Measurements from ENCODE around the gene MX1.

The MX1 gene

GRCh38 chr21:41475714-41476420, 49.8 kb downstream of the MX1 start:
- no peaks in the 10 kb centered on the region for H3K27me3 ChIP-seq (ENCODE audit: control insufficient read depth, insufficient read depth, low read length)
- H3K4me1 ChIP-seq (ENCODE audit: control insufficient read depth, insufficient read depth, low read length): peaks cover 17% of the 10 kb centered on the region

GRCh38 chr21:41477641-41478318, 51.7 kb downstream of the MX1 start:
- H3K9me3 ChIP-seq (ENCODE audit: control insufficient read depth, insufficient read depth, low read length): no peaks in the 10 kb centered on the region
- no peak overlapping the region for H3K9ac ChIP-seq (ENCODE audit: low read depth, low read length)
- H3K4me1 ChIP-seq (ENCODE audit: control insufficient read depth, insufficient read depth, low read length): peaks cover 17% of the 10 kb centered on the region
- no peak overlapping the region for H3K4me3 ChIP-seq (ENCODE audit: low read depth, low read length)
- H3K27me3 ChIP-seq (ENCODE audit: control insufficient read depth, insufficient read depth, low read length): no peaks in the 10 kb centered on the region
- H3K36me3 ChIP-seq (ENCODE audit: control insufficient read depth, insufficient read depth, low read length): peaks cover 8% of the 10 kb centered on the region

More at GRCh38 chr21:41475714-41476420, 49.8 kb downstream of the MX1 start:
- Histone ChIP-seq H3K36me3 (ENCODE audit: control insufficient read depth, insufficient read depth, low read length) (peaks cover 18% of the 10 kb centered on the region), H3K9me3 (ENCODE audit: control insufficient read depth, insufficient read depth, low read length) (no peaks in the 10 kb centered on the region), H3K4me3 (ENCODE audit: low read depth, low read length) (no peak overlapping the region), H3K9ac (ENCODE audit: low read depth, low read length) (no peak overlapping the region)

- peaks cover 17% of the 10 kb centered on the region for H3K4me1 ChIP-seq (ENCODE audit: control insufficient read depth, insufficient read depth, low read length)
- no peaks in the 10 kb centered on the region for H3K27me3 ChIP-seq (ENCODE audit: control insufficient read depth, insufficient read depth, low read length)
- H3K36me3 ChIP-seq (ENCODE audit: control insufficient read depth, insufficient read depth, low read length): peaks cover 2% of the 10 kb centered on the region
- no peak overlapping the region for H3K4me3 ChIP-seq (ENCODE audit: low read depth, low read length)
- H3K9ac ChIP-seq (ENCODE audit: low read depth, low read length): no peak overlapping the region
- H3K9me3 ChIP-seq (ENCODE audit: control insufficient read depth, insufficient read depth, low read length): no peaks in the 10 kb centered on the region
Observed at GRCh38 chr21:41478319-41479177, 52.5 kb downstream of the MX1 start.

DNA sequence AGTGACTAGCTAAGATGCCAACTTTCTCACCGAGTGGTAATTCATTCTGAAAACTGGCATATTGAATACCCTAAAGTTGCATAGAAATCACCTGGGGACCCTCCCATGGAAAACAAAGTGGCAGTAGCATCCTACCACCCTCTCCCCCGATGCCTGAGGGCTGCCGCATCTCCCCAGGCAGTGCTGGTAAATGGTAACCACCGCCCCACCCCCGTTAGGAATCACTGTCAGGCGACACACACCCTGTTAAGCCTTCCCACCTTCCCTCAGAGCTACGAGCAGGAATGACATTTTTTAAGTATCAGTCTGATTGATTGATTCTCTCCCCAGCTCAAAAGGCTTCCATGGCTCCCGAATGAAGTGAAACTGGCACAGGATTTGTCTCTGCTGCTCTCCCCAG, 53.6 kb downstream of the MX1 start:
- H3K9me3 ChIP-seq (ENCODE audit: control insufficient read depth, insufficient read depth, low read length): no peaks in the 10 kb centered on the region
- H3K4me1 ChIP-seq (ENCODE audit: control insufficient read depth, insufficient read depth, low read length): peaks cover 17% of the 10 kb centered on the region
- H3K4me3 ChIP-seq (ENCODE audit: low read depth, low read length): no peak overlapping the region
- H3K9ac ChIP-seq (ENCODE audit: low read depth, low read length): no peak overlapping the region
- no peaks in the 10 kb centered on the region for H3K27me3 ChIP-seq (ENCODE audit: control insufficient read depth, insufficient read depth, low read length)
- peaks cover 2% of the 10 kb centered on the region for H3K36me3 ChIP-seq (ENCODE audit: control insufficient read depth, insufficient read depth, low read length)

DNA sequence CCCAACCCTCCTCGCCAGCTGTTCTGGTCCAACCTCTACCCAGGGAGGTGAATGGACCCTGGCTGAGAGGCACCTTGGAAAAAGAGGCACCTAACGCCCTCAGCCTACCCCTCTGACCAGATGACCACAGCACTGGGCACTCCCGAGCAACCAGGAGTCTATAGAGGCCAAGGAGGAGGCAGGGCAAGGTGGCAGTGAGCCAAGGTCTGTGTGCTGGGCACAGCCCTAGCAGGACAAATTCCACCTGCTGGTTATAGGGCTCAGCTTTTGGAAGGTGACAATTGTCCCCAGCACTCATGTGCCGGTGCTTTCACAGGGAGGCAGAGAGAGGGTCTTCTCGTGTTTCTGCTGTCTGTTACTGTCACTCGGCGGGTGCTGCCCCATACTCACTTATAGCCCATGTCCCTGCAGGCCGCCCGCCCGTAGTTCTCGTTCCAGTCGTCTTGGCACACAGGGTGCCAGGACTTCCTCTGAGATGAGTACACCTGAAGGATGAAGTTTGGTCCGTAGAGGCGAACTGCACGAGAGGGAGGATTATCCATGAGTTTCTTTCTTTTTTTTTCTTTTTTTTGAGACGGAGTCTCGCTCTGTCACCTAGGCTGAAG, 54.1 kb downstream of the MX1 start:
- no peaks in the 10 kb centered on the region for H3K27me3 ChIP-seq (ENCODE audit: control insufficient read depth, insufficient read depth, low read length)
- H3K9ac ChIP-seq (ENCODE audit: low read depth, low read length): no peak overlapping the region
- H3K4me1 ChIP-seq (ENCODE audit: control insufficient read depth, insufficient read depth, low read length): peaks cover 17% of the 10 kb centered on the region
- H3K36me3 ChIP-seq (ENCODE audit: control insufficient read depth, insufficient read depth, low read length): peaks cover 2% of the 10 kb centered on the region
- no peaks in the 10 kb centered on the region for H3K9me3 ChIP-seq (ENCODE audit: control insufficient read depth, insufficient read depth, low read length)
- no peak overlapping the region for H3K4me3 ChIP-seq (ENCODE audit: low read depth, low read length)

GRCh38 chr21:41481191-41481590, 55.2 kb downstream of the MX1 start:
- no peak overlapping the region for H3K9ac ChIP-seq (ENCODE audit: low read depth, low read length)
- no peaks in the 10 kb centered on the region for H3K9me3 ChIP-seq (ENCODE audit: control insufficient read depth, insufficient read depth, low read length)
- H3K4me1 ChIP-seq (ENCODE audit: control insufficient read depth, insufficient read depth, low read length): peaks cover 17% of the 10 kb centered on the region
- no peaks in the 10 kb centered on the region for H3K36me3 ChIP-seq (ENCODE audit: control insufficient read depth, insufficient read depth, low read length)
- no peak overlapping the region for H3K4me3 ChIP-seq (ENCODE audit: low read depth, low read length)
- H3K27me3 ChIP-seq (ENCODE audit: control insufficient read depth, insufficient read depth, low read length): no peaks in the 10 kb centered on the region

- Histone ChIP-seq H3K36me3 (ENCODE audit: control insufficient read depth, insufficient read depth, low read length) (no peaks in the 10 kb centered on the region), H3K4me1 (ENCODE audit: control insufficient read depth, insufficient read depth, low read length) (peaks cover 9% of the 10 kb centered on the region), H3K27me3 (ENCODE audit: control insufficient read depth, insufficient read depth, low read length) (no peaks in the 10 kb centered on the region)
Observed at GRCh38 chr21:41482301-41482700, 56.3 kb downstream of the MX1 start.

GRCh38 chr21:41482980-41483379, 56.9 kb downstream of the MX1 start:
- Histone ChIP-seq H3K4me3 (ENCODE audit: low read depth, low read length) (no peak overlapping the region), H3K9me3 (ENCODE audit: control insufficient read depth, insufficient read depth, low read length) (no peaks in the 10 kb centered on the region), H3K36me3 (ENCODE audit: control insufficient read depth, insufficient read depth, low read length) (peaks cover under 1% of the 10 kb centered on the region), H3K4me1 (ENCODE audit: control insufficient read depth, insufficient read depth, low read length) (peaks cover 6% of the 10 kb centered on the region), H3K9ac (ENCODE audit: low read depth, low read length) (no peak overlapping the region), H3K27me3 (ENCODE audit: control insufficient read depth, insufficient read depth, low read length) (no peaks in the 10 kb centered on the region)

More at GRCh38 chr21:41482301-41482700, 56.3 kb downstream of the MX1 start:
- no peak overlapping the region for H3K4me3 ChIP-seq (ENCODE audit: low read depth, low read length)
- no peaks in the 10 kb centered on the region for H3K9me3 ChIP-seq (ENCODE audit: control insufficient read depth, insufficient read depth, low read length)
- no peak overlapping the region for H3K9ac ChIP-seq (ENCODE audit: low read depth, low read length)

GRCh38 chr21:41483415-41483814, 57.4 kb downstream of the MX1 start:
- H3K27me3 ChIP-seq (ENCODE audit: control insufficient read depth, insufficient read depth, low read length): no peaks in the 10 kb centered on the region
- H3K4me1 ChIP-seq (ENCODE audit: control insufficient read depth, insufficient read depth, low read length): peaks cover 3% of the 10 kb centered on the region
- H3K9ac ChIP-seq (ENCODE audit: low read depth, low read length): no peak overlapping the region
- peaks cover 4% of the 10 kb centered on the region for H3K36me3 ChIP-seq (ENCODE audit: control insufficient read depth, insufficient read depth, low read length)
- H3K4me3 ChIP-seq (ENCODE audit: low read depth, low read length): no peak overlapping the region
- H3K9me3 ChIP-seq (ENCODE audit: control insufficient read depth, insufficient read depth, low read length): no peaks in the 10 kb centered on the region

- no peaks in the 10 kb centered on the region for H3K9me3 ChIP-seq (ENCODE audit: control insufficient read depth, insufficient read depth, low read length)
- H3K4me3 ChIP-seq (ENCODE audit: low read depth, low read length): no peak overlapping the region
- H3K9ac ChIP-seq (ENCODE audit: low read depth, low read length): no peak overlapping the region
- H3K4me1 ChIP-seq (ENCODE audit: control insufficient read depth, insufficient read depth, low read length): peaks cover 3% of the 10 kb centered on the region
- H3K36me3 ChIP-seq (ENCODE audit: control insufficient read depth, insufficient read depth, low read length): peaks cover 7% of the 10 kb centered on the region
- no peaks in the 10 kb centered on the region for H3K27me3 ChIP-seq (ENCODE audit: control insufficient read depth, insufficient read depth, low read length)
Observed at GRCh38 chr21:41483973-41484372, 57.9 kb downstream of the MX1 start.

DNA sequence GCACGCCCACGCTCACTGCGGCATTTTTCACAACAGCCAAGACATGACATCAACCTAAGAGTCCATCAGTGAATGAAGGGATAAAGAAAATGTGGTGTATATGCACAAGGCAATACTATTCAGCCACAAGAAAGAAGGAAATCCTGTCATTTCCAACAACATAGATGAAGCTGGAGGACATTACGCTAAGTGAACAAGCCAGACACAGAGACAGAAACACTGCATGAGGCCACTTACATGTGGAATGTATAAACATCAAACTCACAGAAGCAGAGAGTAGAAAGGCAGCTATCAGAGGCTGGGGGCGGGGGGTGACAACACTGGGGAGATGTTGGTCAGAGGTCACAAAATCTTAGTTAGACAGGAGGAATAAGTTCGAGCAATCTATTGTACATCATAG, 61.0 kb downstream of the MX1 start:
- Histone ChIP-seq H3K36me3 (ENCODE audit: control insufficient read depth, insufficient read depth, low read length) (peaks cover 11% of the 10 kb centered on the region), H3K9ac (ENCODE audit: low read depth, low read length) (no peak overlapping the region), H3K27me3 (ENCODE audit: control insufficient read depth, insufficient read depth, low read length) (no peaks in the 10 kb centered on the region), H3K4me1 (ENCODE audit: control insufficient read depth, insufficient read depth, low read length) (no peaks in the 10 kb centered on the region), H3K9me3 (ENCODE audit: control insufficient read depth, insufficient read depth, low read length) (no peaks in the 10 kb centered on the region), H3K4me3 (ENCODE audit: low read depth, low read length) (no peak overlapping the region)
